Muscle of back (tissue), 11 donors: ENCODE measurements around the gene DPP3. TPM values are rescaled to one million over a fixed set of nuclear protein-coding genes. Genes with fewer than 3 reads are reported as not detected.
"Not testable (repeated sequence)": the region's sequence is repeated elsewhere in the genome, so short reads cannot be mapped to it uniquely, and the experiment has no call there.

Experiments
- DNase-seq, 3 donors: peaks; one replicate each; pipeline versions ENCODE4 v3.0.0 to v3.0.0-alpha.2; 2013
- polyA plus RNA-seq, 10 donors: library from polyadenylated mRNA; unstranded; fragments of 120-200 nt; gene quantifications; one replicate each; pipeline ENCODE4 v1.2.1, GENCODE V29; 2013; ENCODE audit not compliant: insufficient read length in 10 of 10

The DPP3 gene
- polyA plus RNA-seq, 10 donors: 18.5 to 24.1 (median 20.9) TPM

- DNase-seq: no peak
Measured at GRCh38 chr11:66530927-66531709, 50.9 kb downstream of the DPP3 start.

GRCh38 chr11:66531841-66532240 is 51.6 kb downstream of the DPP3 start:
- no peak for DNase-seq

- DNase-seq: no peak
Measured at GRCh38 chr11:66532784-66533183, 52.5 kb downstream of the DPP3 start.

GRCh38 chr11:66539170-66539869 is 59.1 kb downstream of the DPP3 start:
- no peak for DNase-seq

DNA sequence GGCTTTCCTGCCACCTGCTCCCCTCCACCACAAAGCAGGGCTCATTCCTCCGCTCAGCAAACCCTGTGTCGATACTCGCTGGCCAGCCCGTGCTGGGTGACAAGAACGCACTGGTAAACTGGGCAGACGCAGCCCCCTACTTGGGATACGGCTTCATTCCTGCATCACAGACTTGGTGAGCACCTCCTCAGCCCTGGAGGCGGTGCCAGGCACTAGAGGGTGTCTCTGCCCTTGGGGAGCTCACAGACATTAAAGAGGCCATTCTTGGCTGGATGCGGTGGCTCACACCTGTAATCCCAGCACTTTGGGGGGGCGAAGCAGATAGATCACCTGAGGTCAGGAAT is 59.6 kb downstream of the DPP3 start:
- DNase-seq: no peak

DNA sequence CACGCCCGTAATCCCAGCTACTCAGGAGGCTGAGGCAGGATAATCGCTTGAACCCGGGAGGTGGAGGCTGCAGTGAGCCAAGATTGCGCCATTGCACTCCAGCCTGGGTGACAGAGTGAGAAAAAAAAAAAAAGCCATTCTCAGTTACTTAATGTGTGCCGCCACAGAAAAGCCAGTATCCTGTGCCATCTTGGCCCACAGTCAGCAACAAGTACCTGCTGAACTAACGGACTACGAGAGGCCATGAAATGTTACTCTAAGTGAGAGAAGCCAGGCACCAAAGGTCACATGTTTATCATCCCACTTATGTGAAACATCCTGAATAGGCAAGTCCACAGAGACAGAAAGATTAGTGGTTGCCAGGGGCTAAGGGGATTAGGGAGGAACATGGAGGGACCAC is 60.4 kb downstream of the DPP3 start:
- DNase-seq: not testable (repeated sequence)

- no peak for DNase-seq
Measured at GRCh38 chr11:66541892-66542291, 61.7 kb downstream of the DPP3 start.

GRCh38 chr11:66542362-66542761 is 62.1 kb downstream of the DPP3 start:
- DNase-seq: no peak

DNA sequence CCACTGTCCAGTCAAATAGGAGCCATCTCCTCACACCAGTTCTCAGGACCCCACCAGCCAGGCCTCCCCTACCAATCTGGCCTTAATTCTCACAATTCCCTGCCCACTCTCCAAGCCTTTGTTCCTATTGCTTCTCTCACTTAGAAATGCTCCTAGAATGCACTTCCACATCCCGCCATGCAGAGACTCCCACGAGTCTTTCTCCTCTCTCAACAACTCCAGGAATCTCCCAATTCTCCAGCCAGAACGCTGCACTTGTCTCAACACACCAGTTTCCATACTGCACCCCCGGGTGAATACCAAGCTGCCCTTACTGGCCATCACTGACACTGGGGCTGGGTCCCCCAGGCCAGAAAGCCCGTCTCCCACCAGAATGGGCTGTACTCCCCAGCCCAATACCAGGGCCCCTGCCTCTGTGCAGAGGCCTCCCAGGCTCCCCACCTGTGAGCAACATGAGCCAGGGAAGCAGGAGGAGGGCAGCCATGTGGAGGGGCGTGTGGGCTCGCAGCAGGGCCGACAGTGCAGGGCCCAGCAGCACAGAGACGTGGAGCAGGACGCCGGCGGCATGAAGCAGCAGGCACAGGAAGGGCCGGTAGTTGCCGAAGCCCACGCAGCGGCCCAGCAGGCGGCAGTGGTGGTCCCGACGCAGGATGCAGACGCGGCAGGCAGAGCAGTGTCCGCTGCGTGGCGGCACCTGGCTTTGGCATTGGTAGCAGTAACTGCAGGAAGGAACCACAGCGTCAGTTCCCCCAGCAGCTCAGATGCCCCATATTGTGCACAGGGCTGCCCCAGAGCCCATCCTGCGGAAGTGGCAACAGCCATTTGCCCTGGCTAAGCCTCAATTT is 63.3 kb downstream of the DPP3 start:
- peak; percentile 32 to 79 (median 61) for DNase-seq

GRCh38 chr11:66544952-66545351 is 64.7 kb downstream of the DPP3 start:
- not testable (repeated sequence) for DNase-seq

GRCh38 chr11:66545701-66546367 is 65.6 kb downstream of the DPP3 start, which contains the start of gene ZDHHC24:
TSS of gene ZDHHC24 (minus strand) at chr11:66546048. CDS start at chr11:66546003, 45 bp downstream.
- peak; percentile 96 to 97 (median 97) for DNase-seq

- peak; percentile 45 to 60 (median 55) for DNase-seq
Measured at GRCh38 chr11:66546368-66546965, 66.2 kb downstream of the DPP3 start, which contains the start of gene ACTN3. TSS of gene ACTN3 (plus strand) at chr11:66546903. CDS start at chr11:66546938, 35 bp downstream.

- DNase-seq: peak in 1 of 3 donors; percentile 8
Measured at GRCh38 chr11:66546966-66547661, 66.9 kb downstream of the DPP3 start.

DNA sequence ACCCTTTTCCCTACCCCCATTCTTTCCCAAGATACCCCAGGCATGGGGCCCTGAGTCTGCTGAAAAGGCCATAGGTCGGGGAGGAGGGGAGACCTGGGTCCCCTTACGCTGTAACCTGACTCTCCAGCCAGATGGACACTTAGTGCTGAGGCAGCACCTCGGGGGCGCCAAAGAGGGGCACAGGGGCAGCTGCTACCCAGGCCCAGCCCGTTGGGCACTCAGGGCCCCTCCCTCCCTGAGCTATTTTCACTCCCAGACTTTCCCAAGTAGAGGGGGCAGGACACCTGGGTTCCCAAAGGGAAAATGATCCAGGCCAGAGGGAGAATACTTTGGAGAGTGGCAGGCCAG is 67.4 kb downstream of the DPP3 start:
- peak; percentile 39 to 45 (median 45) for DNase-seq

GRCh38 chr11:66548041-66548440 is 67.8 kb downstream of the DPP3 start:
- DNase-seq: peak in 2 of 3 donors; percentile 41 to 42

DNA sequence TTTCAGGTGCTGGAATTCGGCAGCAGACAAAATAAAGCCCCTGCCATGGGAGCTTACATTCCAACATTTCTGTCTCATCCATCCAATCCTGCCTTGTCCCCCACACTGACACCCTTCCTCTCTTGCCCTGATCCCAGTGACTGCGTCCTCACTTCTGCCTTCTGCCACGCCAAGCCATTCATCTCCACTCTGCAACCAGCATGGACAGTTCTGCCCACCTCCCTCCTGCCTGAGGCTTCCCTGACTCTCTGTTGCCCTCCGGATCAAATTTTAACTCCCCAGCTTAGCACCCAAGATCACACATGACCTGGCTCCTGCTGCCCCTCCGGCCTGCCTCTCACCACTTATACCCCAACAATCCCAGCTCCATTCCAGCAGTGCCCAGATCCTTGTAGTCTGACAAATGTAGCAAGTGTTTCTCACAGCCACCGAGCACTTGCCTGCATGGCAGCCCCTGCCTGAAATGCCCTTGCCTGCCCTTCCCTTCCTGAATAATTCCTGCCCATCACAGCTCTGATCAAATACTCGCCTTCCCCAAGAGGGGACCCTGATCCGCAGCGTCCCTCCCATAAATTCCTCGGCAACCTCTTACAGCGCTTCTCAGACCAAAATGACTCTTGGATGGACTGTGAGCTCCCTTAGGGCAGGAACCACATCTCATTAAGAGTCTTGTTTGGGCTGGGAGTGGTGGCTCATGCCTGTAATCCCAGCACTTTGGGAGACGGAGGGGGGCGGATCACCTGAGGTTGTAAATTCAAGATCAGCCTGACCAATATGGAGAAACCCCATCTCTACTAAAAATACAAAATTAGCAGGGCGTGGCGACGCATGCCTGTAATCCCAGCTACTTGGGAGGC is 68.8 kb downstream of the DPP3 start:
- no peak for DNase-seq

DNA sequence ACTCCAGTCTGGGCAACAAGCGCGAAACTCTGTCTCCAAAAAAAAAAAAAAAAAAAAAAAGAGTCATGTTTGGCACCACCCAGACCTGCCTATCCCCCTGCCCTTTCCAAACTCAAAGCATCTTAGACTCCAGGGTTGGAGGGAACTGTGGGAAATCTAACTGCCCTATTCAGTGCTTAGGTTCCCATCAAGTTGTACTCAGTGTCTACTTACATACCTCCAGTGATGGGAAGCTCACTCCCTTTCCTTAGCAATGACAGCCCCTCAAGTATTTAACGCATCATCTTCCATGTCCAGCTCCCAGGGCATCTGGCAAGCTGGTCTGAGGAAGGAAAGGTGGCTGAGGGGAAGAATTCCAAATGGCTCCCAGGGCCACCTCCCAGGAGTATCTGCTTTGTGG is 69.5 kb downstream of the DPP3 start:
- DNase-seq: no peak

DNA sequence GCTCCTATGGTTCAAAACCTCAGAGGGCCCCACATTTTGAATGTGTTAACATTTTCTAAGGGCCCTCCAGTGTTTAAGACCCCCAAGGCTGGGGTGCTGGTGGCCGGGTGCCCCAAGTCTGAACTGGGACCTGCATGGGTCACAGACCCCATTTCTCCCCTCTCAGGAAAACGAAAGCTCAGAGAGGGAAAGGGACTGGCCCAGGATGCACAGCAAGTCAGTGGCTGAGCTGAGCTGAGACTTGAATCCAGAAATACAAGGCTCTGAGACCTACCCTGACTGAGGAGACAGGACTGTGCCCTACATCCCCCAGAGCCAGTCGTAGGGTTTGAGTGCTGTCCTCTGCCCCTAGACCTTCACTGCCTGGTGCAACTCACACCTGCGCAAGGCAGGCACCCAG is 70.7 kb downstream of the DPP3 start:
- no peak for DNase-seq

DNA sequence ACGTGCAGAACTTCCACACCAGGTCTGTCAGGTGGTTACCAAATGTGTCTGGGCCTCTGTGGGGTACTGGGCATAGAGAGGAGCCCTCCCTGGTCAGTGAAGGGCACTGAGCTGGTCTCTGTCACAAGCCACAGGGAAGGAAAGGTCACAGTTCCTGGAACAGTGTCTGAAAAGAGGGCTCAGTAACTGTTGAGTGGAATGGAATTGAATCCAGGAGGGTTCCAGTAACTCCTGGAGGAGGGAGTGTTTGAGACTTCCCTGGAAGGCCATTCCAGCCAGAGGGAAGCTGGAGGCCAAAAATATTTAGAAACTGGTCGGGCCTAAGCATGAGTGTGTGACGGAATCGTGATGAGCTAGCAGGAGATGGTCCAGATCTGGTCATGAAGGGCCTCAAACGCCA is 74.4 kb downstream of the DPP3 start:
- no peak for DNase-seq

DNA sequence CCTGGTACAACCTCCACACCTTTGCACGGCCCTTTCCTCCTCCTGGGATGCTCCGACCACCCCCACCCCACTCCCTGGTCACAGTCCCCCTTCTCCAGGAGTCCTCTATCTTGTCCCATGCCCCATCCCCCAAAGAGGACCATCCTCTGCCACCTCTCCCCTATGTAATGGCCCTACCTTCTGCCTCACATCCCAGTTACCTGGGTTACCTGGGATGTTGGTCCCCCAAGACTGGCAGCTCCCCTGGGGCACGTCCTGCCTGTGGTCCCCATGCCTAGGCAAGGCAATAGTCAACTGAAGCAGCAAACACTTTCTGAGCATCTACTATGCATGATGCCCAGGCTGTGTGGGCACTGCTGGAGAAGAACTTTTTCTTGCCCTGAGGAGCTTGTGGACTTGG is 75.2 kb downstream of the DPP3 start:
- DNase-seq: no peak
